Activated T-helper 1 cell treated with anti-CD3 and anti-CD28 coated beads, Interleukin-12 subunit alpha, Interleukin-12 subunit beta, Interleukin-2, Interleukin-4 antibody, amounts not matched to agents 30 ng/mL and 10 ng/mL and 1 ng/mL, durations not matched to agents 14 hours and 24 hours and 36 hours (primary cell): Measurements from ENCODE around the gene HNRNPF. TPM values are rescaled to one million over a fixed set of nuclear protein-coding genes. Genes with fewer than 3 reads are reported as not detected.
A peak's percentile ranks its signal among the peaks of the same experiment; 100 is the strongest.
"Not testable (repeated sequence)": the region's sequence is repeated elsewhere in the genome, so short reads cannot be mapped to it uniquely, and the experiment has no call there.

ENCODE experiments used
- DNase-seq: peaks from one replicate; pipeline ENCODE4 v3.0.0; 2021; ENCODE audit warnings: low spot score
- H3K27ac Mint-ChIP-seq: one replicate; pipeline ENCODE4 v1.8.0; 2021; ENCODE audit warnings: mild to moderate bottlenecking, mixed read lengths
- H3K27me3 Mint-ChIP-seq: one replicate; pipeline ENCODE4 v1.8.0; 2022; ENCODE audit warnings: mild to moderate bottlenecking, moderate library complexity, mixed read lengths; ENCODE audit not compliant: insufficient read depth
- H3K36me3 Mint-ChIP-seq: one replicate; pipeline ENCODE4 v1.8.0; 2021; ENCODE audit warnings: low read depth, mixed read lengths
- H3K4me1 Mint-ChIP-seq: one replicate; pipeline ENCODE4 v1.8.0; 2021; ENCODE audit warnings: low read depth, mixed read lengths
- H3K4me3 Mint-ChIP-seq: one replicate; pipeline ENCODE4 v1.8.0; 2021; ENCODE audit warnings: mild to moderate bottlenecking, moderate library complexity, mixed read lengths
- H3K9me3 Mint-ChIP-seq: one replicate; pipeline ENCODE4 v1.8.0; 2021; ENCODE audit warnings: mixed read lengths
- intact Hi-C: fragments of 100-400 bp; cut with micrococcal nuclease; formaldehyde crosslinking; loops from one replicate; pipeline ENCODE4 v1.15.1; 2024
- total RNA-seq: library from RNA; stranded (reverse); gene quantifications from 2 replicates; pipeline ENCODE4 v1.2.3, GENCODE V29; 2022

HNRNPF gene
- total RNA-seq, 1 donor from 2014 or later = 501 TPM

- Mint-ChIP-seq H3K4me3 (peak overlapping the region; percentile 88), H3K9me3 (no peaks in the 10 kb centered on the region), H3K36me3 (peaks cover 8% of the 10 kb centered on the region), H3K27ac (peak overlapping the region; percentile 84), H3K27me3 (no peaks in the 10 kb centered on the region), H3K4me1 (peaks cover 11% of the 10 kb centered on the region)
- DNase-seq = no peak
- intact Hi-C loops = loop anchor here (2.0 kb wide), 1 partner anchor 655 kb away; the partner anchor contains the start of gene BMS1
These were observed 28.3 kb upstream of the HNRNPF start for GRCh38 chr10:43437141-43437870.

- peak; percentile 91 for DNase-seq
- peaks cover 11% of the 10 kb centered on the region for H3K4me1 Mint-ChIP-seq
- H3K27me3 Mint-ChIP-seq = no peaks in the 10 kb centered on the region
- peak within 1 kb of the TSS; percentile 94 for H3K27ac Mint-ChIP-seq
- peaks cover 8% of the 10 kb centered on the region for H3K36me3 Mint-ChIP-seq
- no peaks in the 10 kb centered on the region for H3K9me3 Mint-ChIP-seq
- H3K4me3 Mint-ChIP-seq = peak within 1 kb of the TSS; percentile 88
- intact Hi-C loops = loop anchor here (1.0 to 2.0 kb wide), 5 partner anchors 16 to 654 kb away; partner anchors contain the start of genes BMS1 and HNRNPF
These were observed 27.5 kb upstream of the HNRNPF start, which contains the start of gene ZNF487 for GRCh38 chr10:43436291-43437140. Gene ZNF487, plus strand, starts transcription at chr10:43437111. Its CDS starts 38,703 bp downstream, at chr10:43475814.

DNA sequence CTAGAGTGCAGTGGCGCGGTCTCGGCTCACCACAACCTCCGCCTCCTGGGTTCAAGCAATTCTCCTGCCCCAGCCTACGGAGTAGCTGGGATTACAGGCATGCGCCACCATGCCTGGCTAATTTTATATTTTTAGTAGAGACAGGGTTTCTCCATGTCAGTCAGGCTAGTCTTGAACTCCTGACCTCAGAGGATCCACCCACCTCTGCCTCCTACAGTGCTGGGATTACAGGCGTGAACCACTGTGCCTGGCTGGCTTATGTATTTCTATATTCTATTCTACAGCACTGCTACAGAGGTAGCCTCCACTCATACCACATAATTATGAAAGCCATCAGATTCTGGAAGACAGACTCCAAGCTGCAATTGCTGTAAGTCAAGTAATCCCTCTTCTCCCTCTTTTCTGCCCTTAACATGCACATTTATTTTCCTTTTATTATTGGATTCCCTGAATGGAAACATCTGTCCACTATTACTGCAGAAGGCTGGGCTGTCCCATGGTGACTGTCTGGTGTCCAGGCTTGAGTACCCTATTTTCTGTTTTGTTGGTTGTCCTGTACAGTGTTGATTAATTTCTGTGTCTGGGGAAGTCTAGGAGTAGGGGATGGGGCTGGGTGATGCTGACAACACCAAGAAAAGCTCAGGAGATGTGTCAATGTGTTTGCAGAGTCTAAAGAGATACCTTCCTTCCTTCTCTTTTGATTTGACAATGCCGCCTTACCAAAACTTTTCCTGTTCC lies 22.1 kb upstream of the HNRNPF start:
- intact Hi-C loops = no loop called here
- no peak overlapping the region for H3K4me3 Mint-ChIP-seq
- no peaks in the 10 kb centered on the region for H3K4me1 Mint-ChIP-seq
- DNase-seq = no peak
- no peaks in the 10 kb centered on the region for H3K9me3 Mint-ChIP-seq
- peaks cover 3% of the 10 kb centered on the region for H3K36me3 Mint-ChIP-seq
- peak overlapping the region; percentile 6 for H3K27ac Mint-ChIP-seq
- no peaks in the 10 kb centered on the region for H3K27me3 Mint-ChIP-seq

- Mint-ChIP-seq H3K9me3 (no peaks in the 10 kb centered on the region), H3K4me1 (peaks cover 9% of the 10 kb centered on the region), H3K27me3 (no peaks in the 10 kb centered on the region), H3K36me3 (no peaks in the 10 kb centered on the region), H3K4me3 (peak overlapping the region; percentile 45), H3K27ac (peak overlapping the region; percentile 69)
- intact Hi-C loops = no loop called here
- DNase-seq = no peak
These were observed 18.3 kb upstream of the HNRNPF start for GRCh38 chr10:43427166-43427825.

DNA sequence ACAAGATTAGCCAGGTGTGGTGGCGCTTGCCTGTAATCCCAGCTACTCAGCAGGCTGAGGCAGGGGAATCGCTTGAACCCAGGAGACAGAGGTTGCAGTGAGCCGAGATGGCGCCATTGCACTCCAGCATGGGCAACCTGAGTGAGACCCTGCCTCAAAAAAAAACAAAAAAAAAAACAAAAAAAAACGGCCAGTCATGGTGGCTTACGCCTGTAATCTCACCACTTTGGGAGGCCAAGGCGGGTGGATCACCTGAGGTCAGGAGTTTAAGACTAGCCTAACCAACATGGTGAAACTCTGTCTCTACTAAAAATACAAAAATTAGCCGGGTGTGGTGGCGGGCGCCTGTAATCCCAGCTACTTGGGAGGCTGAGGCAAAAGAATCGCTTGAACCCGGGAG lies 17.5 kb upstream of the HNRNPF start:
- DNase-seq, intact Hi-C loops, H3K36me3 Mint-ChIP-seq, H3K27ac Mint-ChIP-seq, H3K4me3 Mint-ChIP-seq, H3K9me3 Mint-ChIP-seq, H3K27me3 Mint-ChIP-seq: not testable (repeated sequence)
- peaks cover 16% of the 10 kb centered on the region for H3K4me1 Mint-ChIP-seq

DNA sequence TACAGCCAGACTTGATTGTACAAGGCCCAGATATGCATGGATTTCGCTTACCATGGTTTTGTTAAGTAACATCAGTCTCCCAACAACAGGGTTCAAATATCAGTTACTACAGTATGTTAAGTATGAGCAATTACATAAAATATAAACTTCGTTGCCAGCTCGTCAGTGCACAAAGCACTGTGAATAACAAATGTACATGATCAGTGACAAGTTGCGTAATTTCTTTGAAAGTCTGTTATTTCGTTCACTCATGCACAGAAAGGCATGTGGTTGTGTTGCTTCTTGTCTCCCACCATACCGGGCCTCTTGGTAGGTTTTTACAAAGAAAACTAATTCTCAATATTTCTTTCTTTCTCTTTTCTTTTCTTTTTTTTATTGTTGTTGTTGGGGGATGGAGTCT lies 15.4 kb upstream of the HNRNPF start:
- Mint-ChIP-seq H3K4me3 (no peak overlapping the region), H3K27me3 (no peaks in the 10 kb centered on the region), H3K36me3 (no peaks in the 10 kb centered on the region), H3K27ac (no peak overlapping the region), H3K9me3 (no peaks in the 10 kb centered on the region), H3K4me1 (peaks cover 33% of the 10 kb centered on the region)
- DNase-seq = no peak
- intact Hi-C loops = no loop called here

GRCh38 chr10:43421944-43422343 lies 13.0 kb upstream of the HNRNPF start:
- peak overlapping the region; percentile 64 for H3K4me3 Mint-ChIP-seq
- H3K4me1 Mint-ChIP-seq = peaks cover 50% of the 10 kb centered on the region
- H3K36me3 Mint-ChIP-seq, DNase-seq, H3K27me3 Mint-ChIP-seq, H3K9me3 Mint-ChIP-seq: not testable (repeated sequence)
- intact Hi-C loops = loop anchor here (1.0 kb wide), 1 partner anchor 25 kb away; no protein-coding TSS in a partner anchor
- H3K27ac Mint-ChIP-seq = peak overlapping the region; percentile 40

GRCh38 chr10:43421519-43421918 lies 12.5 kb upstream of the HNRNPF start:
- DNase-seq = no peak
- Mint-ChIP-seq H3K36me3 (no peaks in the 10 kb centered on the region), H3K4me3 (peak overlapping the region; percentile 64), H3K9me3 (no peaks in the 10 kb centered on the region), H3K27me3 (no peaks in the 10 kb centered on the region), H3K4me1 (peaks cover 50% of the 10 kb centered on the region), H3K27ac (peak overlapping the region; percentile 40)
- intact Hi-C loops = loop anchor here (1.0 kb wide), 1 partner anchor 24 kb away; no protein-coding TSS in a partner anchor

DNA sequence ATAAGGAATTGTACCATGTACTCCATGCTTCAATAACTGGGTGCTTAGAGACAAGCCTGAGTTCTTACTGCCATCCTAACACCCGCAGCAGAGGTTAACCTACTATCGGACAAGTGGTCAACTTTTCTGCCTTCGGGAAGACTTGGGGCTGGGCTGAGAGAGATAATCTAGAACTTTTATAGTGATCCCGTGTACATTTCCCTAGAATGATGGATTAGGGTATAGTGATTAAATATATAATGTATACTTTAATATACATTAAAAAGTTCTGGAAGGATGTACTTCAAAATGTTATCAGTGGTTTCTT lies 12.2 kb upstream of the HNRNPF start:
- intact Hi-C loops = loop anchor here (1.0 kb wide), 1 partner anchor 24 kb away; no protein-coding TSS in a partner anchor
- H3K4me1 Mint-ChIP-seq = peaks cover 50% of the 10 kb centered on the region

DNA sequence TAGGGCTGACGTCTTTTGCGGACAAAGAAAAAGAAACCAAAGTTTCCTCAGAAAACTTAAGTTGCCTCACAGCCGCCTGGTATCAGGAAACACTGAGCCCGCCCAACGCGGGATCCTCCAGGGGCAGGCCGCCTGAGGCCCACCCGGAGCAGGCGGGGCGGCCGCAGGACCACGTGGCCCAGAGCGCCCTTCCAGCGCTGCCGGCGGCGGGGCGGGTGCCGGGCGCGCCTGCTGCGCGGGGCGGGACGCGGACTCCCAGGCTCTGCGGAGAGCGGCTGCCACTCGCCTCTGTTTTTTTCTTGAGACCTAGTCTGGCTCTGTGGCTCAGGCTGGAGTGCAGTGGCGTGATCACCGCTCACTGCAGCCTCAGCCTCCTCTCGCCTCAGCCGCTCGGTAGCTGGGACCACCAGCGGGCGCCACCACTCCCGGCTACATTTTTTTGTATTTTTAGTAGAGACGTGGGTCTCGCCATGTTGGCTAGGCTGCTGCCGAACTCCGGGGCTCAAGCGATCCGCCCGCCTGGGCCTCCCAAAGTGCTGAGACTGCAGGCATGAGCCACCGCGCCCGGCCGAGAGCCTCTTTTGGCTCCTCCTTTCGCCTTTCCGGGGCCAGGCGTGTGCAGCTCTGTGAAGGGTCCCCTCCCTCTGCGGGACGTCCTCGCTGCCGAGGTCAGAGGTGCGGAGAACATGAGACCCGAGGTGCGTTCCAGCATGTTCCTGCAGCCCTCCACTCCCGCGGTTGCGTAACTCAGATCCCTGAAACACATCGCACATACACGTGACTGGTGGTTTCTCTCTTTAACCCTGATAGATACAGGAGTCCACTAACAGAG lies 11.6 kb upstream of the HNRNPF start:
- Mint-ChIP-seq H3K4me1 (peaks cover 45% of the 10 kb centered on the region), H3K9me3 (no peaks in the 10 kb centered on the region), H3K27me3 (no peaks in the 10 kb centered on the region), H3K36me3 (no peaks in the 10 kb centered on the region), H3K4me3 (peak overlapping the region; percentile 85), H3K27ac (peak overlapping the region; percentile 99)
- intact Hi-C loops = loop anchor here (1.0 kb wide), 4 partner anchors 11 to 58 kb away; partner anchors contain the start of gene HNRNPF
- DNase-seq = peak; percentile 78

More for the DNA sequence above, 12.2 kb upstream of the HNRNPF start:
- H3K27ac Mint-ChIP-seq = peak overlapping the region; percentile 99
- peak overlapping the region; percentile 85 for H3K4me3 Mint-ChIP-seq
- no peaks in the 10 kb centered on the region for H3K36me3 Mint-ChIP-seq
- H3K27me3 Mint-ChIP-seq = no peaks in the 10 kb centered on the region
- DNase-seq = no peak
- H3K9me3 Mint-ChIP-seq = no peaks in the 10 kb centered on the region

DNA sequence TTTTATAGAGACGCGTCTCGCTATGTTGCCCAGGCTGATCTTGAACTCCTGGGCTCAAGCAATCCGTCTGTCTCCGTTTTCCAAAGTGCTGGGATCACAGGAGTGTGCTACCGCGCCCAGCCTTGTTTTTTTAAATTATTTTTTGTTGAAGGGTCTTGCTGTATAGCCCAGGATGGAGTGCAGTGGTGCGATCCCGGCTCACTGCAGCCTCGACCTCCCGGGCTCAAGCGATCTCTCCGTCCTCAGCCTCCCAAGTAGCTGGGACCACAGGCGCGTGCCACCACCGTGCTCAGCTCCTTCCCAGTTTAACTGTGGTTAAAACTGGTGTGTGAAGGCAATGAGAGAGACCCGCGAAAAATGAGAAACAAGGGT lies 11.0 kb upstream of the HNRNPF start:
- Mint-ChIP-seq H3K4me3 (peak overlapping the region; percentile 75), H3K27ac (peak overlapping the region; percentile 91), H3K9me3 (no peaks in the 10 kb centered on the region), H3K4me1 (peaks cover 45% of the 10 kb centered on the region), H3K27me3 (no peaks in the 10 kb centered on the region), H3K36me3 (no peaks in the 10 kb centered on the region)
- intact Hi-C loops = loop anchor here (1.0 kb wide), 3 partner anchors 11 to 58 kb away; partner anchors contain the start of gene HNRNPF
- DNase-seq = no peak
